PC-3 (cell line): ENCODE results near the gene CDK5RAP3. TPM values are rescaled to one million over a fixed set of nuclear protein-coding genes. Genes with fewer than 3 reads are reported as not detected.
"Not testable (repeated sequence)": the region's sequence is repeated elsewhere in the genome, so short reads cannot be mapped to it uniquely, and the experiment has no call there.

Experiments used
- ATAC-seq: fragments of 200-7000 bp; cut with Tn5 transposase; 2 replicates; pipeline ENCODE4 v1.9.1; 2020; ENCODE audit warnings: mild to moderate bottlenecking, moderate library complexity
- BruUV-seq: library from RNA; stranded (reverse); fragments of 400-500 nt; replicated peaks from 2 replicates; lab custom pipeline; 2021; lab: Mats Ljungman, UMichigan
- CTCF ChIA-PET: fragments of 300-600 bp; sonication (Branson Sonifier 250); formaldehyde crosslinking; loops from one replicate; lab custom pipeline; 2022; ENCODE audit warnings: antibody characterized with exemption; lab: Charles Lee
- POLR2A ChIA-PET: fragments of 300-600 bp; sonication (Branson Sonifier 250); formaldehyde crosslinking; loops from one replicate; lab custom pipeline; 2022; ENCODE audit warnings: antibody characterized with exemption; ENCODE audit not compliant: unreplicated experiment; lab: Charles Lee
- DNase-seq: peaks from one replicate; pipeline ENCODE4 v3.0.0-alpha.2; 2015
- H2AFZ ChIP-seq: fragments of 300-600 bp; sonication (generic); 2 replicates; pipeline ENCODE4 v1.6.0; 2016; ENCODE audit warnings: antibody characterized with exemption, low read length
- H3F3A ChIP-seq: fragments of 300-600 bp; sonication (generic); one replicate; pipeline ENCODE4 v1.6.0; 2017; ENCODE audit warnings: antibody characterized with exemption, low read length, control low read depth, mild to moderate bottlenecking; ENCODE audit not compliant: unreplicated experiment
- H3K27ac ChIP-seq: fragments of 300-600 bp; sonication (generic); 2 replicates; pipeline ENCODE4 v1.5.1; 2016; ENCODE audit warnings: mild to moderate bottlenecking, low read length
- H3K27me3 ChIP-seq: fragments of 300-600 bp; sonication (generic); 2 replicates; pipeline ENCODE4 v1.6.1; 2016; ENCODE audit warnings: low read length, mixed read lengths
- H3K36me3 ChIP-seq: fragments of 300-600 bp; sonication (generic); 2 replicates; pipeline ENCODE4 v1.6.1; 2016; ENCODE audit warnings: low read depth, mixed run types, low read length, mixed read lengths
- H3K4me1 ChIP-seq: fragments of 300-600 bp; sonication (generic); 2 replicates; pipeline ENCODE4 v1.5.1; 2016; ENCODE audit warnings: low read length; ENCODE audit not compliant: insufficient read depth
- H3K4me2 ChIP-seq: fragments of 300-600 bp; sonication (generic); 2 replicates; pipeline ENCODE4 v1.6.0; 2016; ENCODE audit warnings: low read length
- H3K4me3 ChIP-seq: fragments of 300-600 bp; sonication (generic); 2 replicates; pipeline ENCODE4 v1.5.1; 2016; ENCODE audit warnings: mild to moderate bottlenecking, low read length, mixed read lengths
- H3K79me2 ChIP-seq: fragments of 300-600 bp; sonication (generic); 2 replicates; pipeline ENCODE4 v1.6.1; 2017; ENCODE audit warnings: low read length, mixed read lengths
- H3K9ac ChIP-seq: fragments of 300-600 bp; sonication (generic); 2 replicates; pipeline ENCODE4 v1.6.0; 2016; ENCODE audit warnings: mild to moderate bottlenecking, low read length
- H3K9me2 ChIP-seq: fragments of 300-600 bp; sonication (generic); replicated peaks from 2 replicates; pipeline ENCODE4 v1.6.1; 2016; ENCODE audit warnings: mixed run types, low read length, mixed read lengths
- H3K9me3 ChIP-seq: fragments of 300-600 bp; sonication (generic); 2 replicates; pipeline ENCODE4 v1.6.1; 2016; ENCODE audit warnings: low read length, mixed read lengths
- H4K20me1 ChIP-seq: fragments of 300-600 bp; sonication (generic); 2 replicates; pipeline ENCODE4 v1.6.1; 2016; ENCODE audit warnings: low read length, mixed read lengths
- EZH2 ChIP-seq: fragments of 300-600 bp; sonication (generic); IDR thresholded peaks from one replicate; pipeline ENCODE4 v1.6.1; 2017; ENCODE audit warnings: antibody characterized with exemption, mild to moderate bottlenecking, low read length; ENCODE audit not compliant: unreplicated experiment
- EZH2phosphoT487 ChIP-seq: fragments of 300-600 bp; sonication (generic); IDR thresholded peaks from 2 replicates; pipeline ENCODE4 v1.6.1; 2018; ENCODE audit warnings: mild to moderate bottlenecking, antibody characterized with exemption, low read length, borderline replicate concordance
- intact Hi-C: fragments of 100-400 bp; cut with micrococcal nuclease; formaldehyde crosslinking; loops from 2 replicates; pipeline ENCODE4 v1.9.0; 2023
- total RNA-seq: library from RNA; depleted of rRNA; stranded (reverse); fragments of >200 nt; gene quantifications from 2 replicates; pipeline ENCODE4 v1.2.3, GENCODE V29; 2014
- TF ChIP-seq, protein P1 (sequence below): fragments of 300-600 bp; sonication (generic); conservative IDR thresholded peaks from 2 replicates; pipeline ENCODE4 v1.5.1; 2017; ENCODE audit warnings: antibody characterized with exemption, low read depth, mild to moderate bottlenecking, low read length

Gene CDK5RAP3
- total RNA-seq, 1 experiment from 2014 or later = 193 TPM

DNA sequence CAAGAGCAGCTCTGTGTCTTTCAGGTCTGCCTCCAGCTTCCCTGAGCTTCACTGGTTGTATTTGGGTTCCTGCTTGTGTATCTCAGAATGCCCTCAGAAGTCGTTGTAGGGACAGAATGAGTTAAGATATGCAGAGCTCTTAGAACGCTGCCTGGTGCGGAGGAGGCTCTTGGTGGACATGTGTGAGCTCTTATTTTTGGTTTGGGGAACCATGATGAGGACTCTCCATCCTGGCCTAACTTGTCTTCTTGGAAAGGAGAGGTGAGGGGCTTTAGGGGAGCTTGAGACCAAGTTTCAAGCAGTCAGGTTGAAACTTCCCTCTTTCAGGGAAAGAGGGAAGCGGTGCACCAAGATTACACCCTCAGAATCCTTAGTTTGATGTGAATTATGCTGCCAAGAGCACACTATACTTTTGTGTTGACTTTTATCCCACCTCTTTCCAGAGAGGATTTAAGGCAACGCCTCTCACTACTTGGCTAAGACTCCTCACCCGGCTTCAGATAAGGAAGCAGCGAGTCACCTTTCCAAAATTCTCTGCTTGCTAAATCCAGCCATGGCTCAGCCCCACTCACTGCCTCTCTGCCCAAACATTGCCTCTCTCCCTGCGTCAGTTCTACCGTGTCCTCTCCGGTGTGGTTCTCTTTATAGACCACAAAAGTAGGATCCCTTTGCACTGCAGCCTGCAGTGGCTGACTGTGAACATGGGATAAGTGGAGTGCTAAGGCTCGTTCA is 12.7 kb downstream of the CDK5RAP3 start:
- Histone ChIP-seq H4K20me1 (no peaks in the 10 kb centered on the region), H3K36me3 (peaks cover 48% of the 10 kb centered on the region), H3K27ac (no peak overlapping the region), H3K4me2 (no peak overlapping the region), H3K4me1 (no peaks in the 10 kb centered on the region), H2AFZ (no peak overlapping the region), H3K27me3 (no peaks in the 10 kb centered on the region), H3K9ac (no peak overlapping the region), H3K79me2 (no peaks in the 10 kb centered on the region), H3K9me3 (no peaks in the 10 kb centered on the region), H3K4me3 (no peak overlapping the region), H3K9me2 (no peaks in the 10 kb centered on the region), H3F3A (no peaks in the 10 kb centered on the region)
- BruUV-seq = no TSS peak
- POLR2A ChIA-PET = no interaction called here
- CTCF ChIA-PET = interaction anchor here (1.0 kb wide), 1 partner anchor 28 kb away, joined by 8 read pairs; no protein-coding TSS in a partner anchor
- intact Hi-C loops = no loop called here
- DNase-seq (no peak), ATAC-seq (peak; percentile 44)
- TF ChIP-seq EZH2 = no peak
- no peak for TF ChIP-seq EZH2phosphoT487
- TF ChIP-seq, protein P1, sequence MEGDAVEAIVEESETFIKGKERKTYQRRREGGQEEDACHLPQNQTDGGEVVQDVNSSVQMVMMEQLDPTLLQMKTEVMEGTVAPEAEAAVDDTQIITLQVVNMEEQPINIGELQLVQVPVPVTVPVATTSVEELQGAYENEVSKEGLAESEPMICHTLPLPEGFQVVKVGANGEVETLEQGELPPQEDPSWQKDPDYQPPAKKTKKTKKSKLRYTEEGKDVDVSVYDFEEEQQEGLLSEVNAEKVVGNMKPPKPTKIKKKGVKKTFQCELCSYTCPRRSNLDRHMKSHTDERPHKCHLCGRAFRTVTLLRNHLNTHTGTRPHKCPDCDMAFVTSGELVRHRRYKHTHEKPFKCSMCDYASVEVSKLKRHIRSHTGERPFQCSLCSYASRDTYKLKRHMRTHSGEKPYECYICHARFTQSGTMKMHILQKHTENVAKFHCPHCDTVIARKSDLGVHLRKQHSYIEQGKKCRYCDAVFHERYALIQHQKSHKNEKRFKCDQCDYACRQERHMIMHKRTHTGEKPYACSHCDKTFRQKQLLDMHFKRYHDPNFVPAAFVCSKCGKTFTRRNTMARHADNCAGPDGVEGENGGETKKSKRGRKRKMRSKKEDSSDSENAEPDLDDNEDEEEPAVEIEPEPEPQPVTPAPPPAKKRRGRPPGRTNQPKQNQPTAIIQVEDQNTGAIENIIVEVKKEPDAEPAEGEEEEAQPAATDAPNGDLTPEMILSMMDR = no peak

- Histone ChIP-seq H3F3A (no peaks in the 10 kb centered on the region), H3K9me3 (no peaks in the 10 kb centered on the region), H3K9ac (no peak overlapping the region), H4K20me1 (no peaks in the 10 kb centered on the region), H3K9me2 (no peaks in the 10 kb centered on the region), H3K4me1 (no peaks in the 10 kb centered on the region), H3K27me3 (no peaks in the 10 kb centered on the region), H3K4me3 (no peak overlapping the region), H3K4me2 (no peak overlapping the region), H2AFZ (no peak overlapping the region), H3K36me3 (peaks cover 21% of the 10 kb centered on the region; the same call in 1 of the 2 replicates), H3K27ac (no peak overlapping the region), H3K79me2 (no peaks in the 10 kb centered on the region)
- CTCF ChIA-PET = no interaction called here
- TF ChIP-seq EZH2phosphoT487 (no peak), EZH2 (no peak)
- TF ChIP-seq, protein P1 = no peak
- no TSS peak for BruUV-seq
- no peak for DNase-seq
- ATAC-seq = no peak; the same call in 1 of the 2 replicates
- POLR2A ChIA-PET = no interaction called here
- intact Hi-C loops = no loop called here
These were observed 15.6 kb downstream of the CDK5RAP3 start for GRCh38 chr17:47986520-47986919.

- no peak overlapping the region for H3K4me2 ChIP-seq
- no TSS peak for BruUV-seq
These were observed 16.4 kb downstream of the CDK5RAP3 start for GRCh38 chr17:47987240-47987835.

GRCh38 chr17:47988445-47988844 is 17.5 kb downstream of the CDK5RAP3 start:
- intact Hi-C loops, H3K4me2 ChIP-seq, H3K9me3 ChIP-seq, POLR2A ChIA-PET, BruUV-seq, H4K20me1 ChIP-seq, H3K27ac ChIP-seq, H3K79me2 ChIP-seq, H3K4me3 ChIP-seq, H3K27me3 ChIP-seq, H3K9me2 ChIP-seq, H3K4me1 ChIP-seq, H3K36me3 ChIP-seq, H2AFZ ChIP-seq, H3K9ac ChIP-seq, ATAC-seq, DNase-seq, H3F3A ChIP-seq: not testable (repeated sequence)
- CTCF ChIA-PET = interaction anchor here (0.8 kb wide), 1 partner anchor 174 kb away, joined by 3 read pairs; no protein-coding TSS in a partner anchor

More at GRCh38 chr17:47987240-47987835, 16.4 kb downstream of the CDK5RAP3 start:
- Histone ChIP-seq H3K4me1 (no peaks in the 10 kb centered on the region), H3K9ac (no peak overlapping the region), H2AFZ (no peak overlapping the region), H3F3A (no peaks in the 10 kb centered on the region), H3K9me2 (no peaks in the 10 kb centered on the region), H3K4me3 (no peak overlapping the region), H3K27ac (no peak overlapping the region), H3K27me3 (no peaks in the 10 kb centered on the region), H4K20me1 (no peaks in the 10 kb centered on the region), H3K9me3 (no peaks in the 10 kb centered on the region), H3K79me2 (no peaks in the 10 kb centered on the region), H3K36me3 (peaks cover 13% of the 10 kb centered on the region; the same call in 1 of the 2 replicates)
- DNase-seq (no peak), ATAC-seq (no peak)
- TF ChIP-seq EZH2phosphoT487 (no peak), EZH2 (no peak)
- TF ChIP-seq, protein P1 = no peak
- ChIA-PET POLR2A (no interaction called here), CTCF (no interaction called here)
- intact Hi-C loops = no loop called here
